C1 segment of cervical spinal cord (tissue), 14 donors: ENCODE data around the gene ACACB.

Source experiments
- DNase-seq, 14 donors: peaks; one replicate each; lab custom pipeline; 2025; lab: John Stamatoyannopoulos, UW

Gene ACACB

GRCh38 chr12:109115758-109116610 lies at the start of gene ACACB:
Gene ACACB, plus strand, starts transcription at chr12:109116587. Its CDS starts 22,819 bp downstream, at chr12:109139406.
- DNase-seq: peak in 12 of 14 donors; percentile 25 to 83 (median 53)

GRCh38 chr12:109069307-109070271 lies 46.8 kb upstream of the ACACB start:
- DNase-seq: no peak

DNA sequence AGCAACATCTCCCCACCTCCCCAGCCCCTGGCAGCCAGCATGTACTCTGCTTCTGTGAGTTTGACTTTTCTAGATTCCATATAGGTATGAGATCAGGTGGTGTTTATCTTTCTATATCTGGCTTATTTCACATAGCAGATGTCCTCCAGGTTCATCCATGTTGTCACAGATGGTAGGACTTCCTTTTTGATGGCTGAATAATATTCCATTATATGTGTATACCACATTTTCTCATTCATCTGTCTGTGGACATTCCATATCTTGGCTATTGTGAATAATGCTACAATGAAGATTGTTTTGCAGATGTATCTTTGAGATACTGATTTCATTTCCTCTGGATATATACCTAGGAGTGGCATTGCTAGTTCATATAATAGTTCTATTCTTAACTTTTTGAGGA lies 41.5 kb upstream of the ACACB start:
- no peak for DNase-seq

DNA sequence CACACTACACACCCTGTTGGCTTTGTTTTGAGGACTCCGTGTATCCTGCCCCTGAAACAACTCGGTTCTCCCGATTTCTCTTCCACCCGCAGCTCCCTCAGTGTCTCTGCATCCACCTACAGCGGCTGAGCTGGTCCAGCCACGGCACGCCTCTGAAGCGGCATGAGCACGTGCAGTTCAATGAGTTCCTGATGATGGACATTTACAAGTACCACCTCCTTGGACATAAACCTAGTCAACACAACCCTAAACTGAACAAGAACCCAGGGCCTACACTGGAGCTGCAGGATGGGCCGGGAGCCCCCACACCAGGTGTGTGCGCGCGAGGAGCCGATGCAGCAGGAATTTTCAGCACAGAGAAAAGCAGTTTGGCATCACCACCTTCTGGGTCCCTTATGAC lies 33.6 kb upstream of the ACACB start:
- DNase-seq: no peak

DNA sequence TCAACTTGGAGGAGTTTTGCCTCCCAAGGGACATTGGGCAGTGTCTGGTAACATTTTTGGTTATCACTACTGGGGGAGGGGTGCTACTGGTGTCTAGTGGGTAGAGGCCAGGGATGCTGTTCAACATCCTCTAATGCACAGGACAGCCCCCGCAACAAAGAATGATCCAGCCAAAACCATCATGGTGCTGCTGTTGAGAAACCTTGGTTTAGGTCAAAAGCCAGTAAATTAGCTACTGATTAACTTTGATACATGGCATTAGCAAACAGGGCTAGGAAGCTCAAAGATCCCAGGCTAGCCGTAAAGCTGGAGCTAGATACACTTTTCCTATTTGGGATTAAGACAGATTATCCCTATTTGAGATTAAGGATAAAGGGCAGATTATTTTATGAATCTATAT lies 32.0 kb upstream of the ACACB start:
- no peak for DNase-seq

DNA sequence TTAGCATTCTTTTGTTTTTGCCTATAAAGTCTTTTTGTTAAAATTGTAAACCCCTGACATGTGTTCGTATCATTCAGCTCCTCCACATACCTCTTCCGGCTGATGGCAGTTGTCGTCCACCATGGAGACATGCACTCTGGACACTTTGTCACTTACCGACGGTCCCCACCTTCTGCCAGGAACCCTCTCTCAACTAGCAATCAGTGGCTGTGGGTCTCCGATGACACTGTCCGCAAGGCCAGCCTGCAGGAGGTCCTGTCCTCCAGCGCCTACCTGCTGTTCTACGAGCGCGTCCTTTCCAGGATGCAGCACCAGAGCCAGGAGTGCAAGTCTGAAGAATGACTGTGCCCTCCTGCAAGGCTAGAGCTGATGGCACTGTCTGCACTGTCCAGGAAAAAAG lies 30.8 kb upstream of the ACACB start:
- DNase-seq: no peak

DNA sequence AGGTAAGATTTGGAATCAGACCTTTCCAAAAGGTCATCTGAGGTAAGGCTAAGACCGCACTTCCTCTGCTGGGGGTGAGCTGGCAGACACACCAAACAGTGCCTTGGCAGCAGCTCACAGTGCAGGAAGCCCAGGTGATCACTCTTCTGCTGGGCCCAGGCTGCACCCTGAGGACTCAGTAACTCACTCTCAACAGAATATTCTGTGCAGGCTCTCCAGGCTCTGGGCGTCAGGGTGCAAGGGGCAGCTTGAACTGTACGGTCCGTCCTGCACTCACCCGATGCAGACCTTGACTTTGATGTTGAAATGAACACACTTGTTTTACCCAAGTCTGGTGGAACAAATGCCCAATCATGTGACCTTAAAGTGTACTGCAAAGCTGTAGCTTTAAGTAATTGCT lies 29.1 kb upstream of the ACACB start:
- peak in 1 of 14 donors; percentile 22 for DNase-seq

GRCh38 chr12:109088818-109089217 lies 27.6 kb upstream of the ACACB start:
- no peak for DNase-seq

GRCh38 chr12:109089683-109090082 lies 26.7 kb upstream of the ACACB start:
- DNase-seq: no peak

GRCh38 chr12:109092497-109093021 lies 23.8 kb upstream of the ACACB start:
- DNase-seq: no peak

- DNase-seq: peak; percentile 24 to 95 (median 86)
These were observed 23.1 kb upstream of the ACACB start, which contains the start of gene ALKBH2 for GRCh38 chr12:109093022-109093918. Gene ALKBH2, minus strand, starts transcription at chr12:109093472. Its CDS starts 686 bp downstream, at chr12:109092786.

DNA sequence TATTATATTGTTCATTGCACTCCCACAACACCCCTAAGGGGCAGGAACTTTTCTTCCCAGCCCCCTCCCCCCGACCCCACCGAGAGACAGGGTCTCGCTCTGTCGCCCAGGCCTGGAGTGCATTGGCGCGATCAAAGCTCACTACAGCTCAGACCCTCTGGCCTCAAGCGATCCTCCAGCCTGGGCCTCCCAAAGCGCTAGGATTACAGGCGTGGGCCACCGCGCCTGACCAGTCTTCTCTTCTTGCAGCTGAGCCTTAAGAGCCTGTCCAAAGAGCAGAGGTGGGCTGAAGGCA lies 19.3 kb upstream of the ACACB start:
- DNase-seq: no peak

DNA sequence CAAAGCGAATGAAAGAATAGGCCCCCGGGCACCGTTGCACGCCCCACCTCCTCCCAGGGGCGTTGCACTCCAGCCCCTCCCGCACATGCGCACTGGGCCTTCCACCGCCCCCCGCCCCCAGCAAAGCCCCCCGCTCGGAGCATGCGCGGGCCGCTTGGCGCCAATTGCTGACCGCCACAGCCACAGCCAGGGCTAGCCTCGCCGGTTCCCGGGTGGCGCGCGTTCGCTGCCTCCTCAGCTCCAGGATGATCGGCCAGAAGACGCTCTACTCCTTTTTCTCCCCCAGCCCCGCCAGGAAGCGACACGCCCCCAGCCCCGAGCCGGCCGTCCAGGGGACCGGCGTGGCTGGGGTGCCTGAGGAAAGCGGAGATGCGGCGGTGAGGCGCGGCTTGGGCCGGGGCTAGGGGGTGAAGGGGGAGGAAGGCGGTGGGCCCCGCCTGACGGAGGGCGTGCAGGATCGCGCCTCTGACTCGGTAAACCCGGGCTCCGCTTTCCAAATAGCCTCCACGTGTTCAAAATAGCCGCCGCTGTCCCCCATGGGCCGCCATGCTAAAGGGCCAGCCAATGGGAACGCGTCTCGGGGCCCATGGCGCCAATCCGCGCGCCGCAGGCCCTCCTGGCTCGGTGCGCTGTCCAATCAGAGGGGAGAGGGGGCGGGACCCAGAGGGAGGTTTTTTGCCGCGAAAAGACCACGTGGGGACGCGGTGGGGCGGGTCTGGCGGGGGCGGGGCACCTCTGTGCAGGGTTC lies 18.8 kb upstream of the ACACB start, which contains the start of gene UNG:
Gene UNG, plus strand, starts transcription at position 163 of the 748 bp plus-strand sequence. Its CDS starts 83 bp downstream, at position 246.
- peak; percentile 79 to 97 (median 94) for DNase-seq

GRCh38 chr12:109098183-109098604 lies 18.2 kb upstream of the ACACB start:
- DNase-seq: no peak

GRCh38 chr12:109098651-109099050 lies 17.7 kb upstream of the ACACB start:
- no peak for DNase-seq

DNA sequence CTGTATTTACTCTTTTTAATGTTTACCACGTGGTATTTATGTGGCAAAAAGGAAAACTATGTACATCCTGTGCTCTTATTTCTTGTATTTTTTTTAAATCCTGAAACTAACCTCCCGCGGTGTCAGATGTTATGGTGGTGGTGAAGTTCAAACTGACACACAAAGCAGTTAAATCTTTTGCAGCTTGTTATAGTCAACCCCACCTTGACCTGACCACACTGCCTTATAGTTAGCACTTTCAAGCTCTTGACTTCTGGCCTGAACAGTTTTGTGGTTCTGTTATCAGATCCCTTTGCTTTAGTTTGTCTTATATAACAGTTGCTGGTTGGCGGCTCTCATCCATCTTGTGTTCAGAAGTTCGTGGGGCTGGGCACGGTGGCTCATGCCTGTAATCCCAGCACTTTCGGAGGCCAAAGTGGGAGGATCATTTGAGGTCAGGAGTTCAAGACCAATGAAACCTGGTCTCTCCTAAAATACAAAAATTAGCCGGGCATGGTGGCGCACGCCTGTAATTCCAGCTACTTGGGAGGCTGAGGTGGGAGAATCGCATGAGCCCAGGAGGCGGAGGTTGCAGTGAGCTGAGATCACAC lies 16.9 kb upstream of the ACACB start:
- DNase-seq: no peak

GRCh38 chr12:109100741-109101140 lies 15.6 kb upstream of the ACACB start:
- DNase-seq: no peak

GRCh38 chr12:109102491-109102890 lies 13.9 kb upstream of the ACACB start:
- DNase-seq: peak in 1 of 14 donors; percentile 68

DNA sequence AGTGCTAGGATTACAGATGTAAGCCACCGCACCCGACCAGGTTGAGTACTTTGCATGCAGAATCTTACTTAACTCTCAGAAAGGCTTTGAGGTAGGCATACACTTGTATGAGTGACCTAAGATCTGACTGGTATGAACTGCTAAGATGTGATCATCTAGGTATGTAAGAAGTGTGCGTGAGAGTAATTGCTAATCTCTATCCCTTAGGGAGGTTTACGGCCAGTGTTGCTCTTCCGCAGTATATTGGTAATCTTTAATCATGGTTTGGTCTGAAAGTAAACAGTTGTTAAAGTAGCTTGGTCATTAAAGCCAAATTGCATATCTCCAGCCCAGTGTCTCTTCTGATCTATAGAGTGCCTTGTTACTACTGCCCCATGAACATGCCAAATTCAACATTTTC lies 11.2 kb upstream of the ACACB start:
- no peak for DNase-seq
